Neural progenitor cell (in vitro differentiated cells): ENCODE measurements around the gene LARGE1.

Experiments used
- CTCF ChIP-seq: fragments of 200-600 bp; sonication (generic); IDR thresholded peaks from 2 replicates; pipeline ENCODE4 v1.5.1; 2017; ENCODE audit warnings: antibody characterized with exemption, mild to moderate bottlenecking
- EZH2 ChIP-seq: fragments of 200-600 bp; sonication (generic); IDR thresholded peaks from 2 replicates; pipeline ENCODE4 v1.6.1; 2017; ENCODE audit warnings: antibody characterized with exemption, mild to moderate bottlenecking, moderate library complexity

DNA sequence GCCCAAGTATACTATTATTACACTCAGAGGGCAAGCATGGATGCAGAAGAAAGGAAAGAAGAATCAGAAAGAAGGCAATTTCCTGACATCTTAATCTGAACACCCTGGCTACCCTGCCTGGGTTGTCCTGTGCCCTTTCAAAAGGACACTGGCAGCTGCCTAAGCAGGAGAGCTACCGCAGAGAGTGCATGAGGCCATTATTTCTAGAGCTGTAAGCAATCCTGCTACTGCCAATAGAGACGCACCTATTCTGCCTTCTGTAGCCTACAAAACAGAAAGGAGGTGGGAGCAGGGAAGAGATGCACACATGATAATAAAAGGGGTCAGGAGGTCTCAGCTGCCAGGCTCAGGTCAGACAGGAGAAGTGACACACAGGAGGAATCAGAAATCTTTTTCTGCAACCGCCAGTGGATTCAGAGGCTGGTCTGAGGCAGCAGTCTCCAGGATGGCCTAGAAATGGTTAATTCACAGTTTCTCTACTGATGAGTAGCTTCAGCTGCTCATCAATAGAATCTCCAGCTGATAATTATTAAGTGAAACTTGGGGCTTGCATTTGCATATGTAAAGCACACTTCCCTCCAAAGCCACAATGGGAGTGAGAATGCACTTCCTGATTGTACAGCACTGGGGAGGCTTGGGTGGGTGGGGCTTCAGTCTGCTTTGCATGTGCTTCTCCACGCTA, 253.9 kb downstream of the LARGE1 start:
- TF ChIP-seq CTCF (no peak), EZH2 (no peak)
